ENCODE data around the gene GSN.

The GSN gene

DNA sequence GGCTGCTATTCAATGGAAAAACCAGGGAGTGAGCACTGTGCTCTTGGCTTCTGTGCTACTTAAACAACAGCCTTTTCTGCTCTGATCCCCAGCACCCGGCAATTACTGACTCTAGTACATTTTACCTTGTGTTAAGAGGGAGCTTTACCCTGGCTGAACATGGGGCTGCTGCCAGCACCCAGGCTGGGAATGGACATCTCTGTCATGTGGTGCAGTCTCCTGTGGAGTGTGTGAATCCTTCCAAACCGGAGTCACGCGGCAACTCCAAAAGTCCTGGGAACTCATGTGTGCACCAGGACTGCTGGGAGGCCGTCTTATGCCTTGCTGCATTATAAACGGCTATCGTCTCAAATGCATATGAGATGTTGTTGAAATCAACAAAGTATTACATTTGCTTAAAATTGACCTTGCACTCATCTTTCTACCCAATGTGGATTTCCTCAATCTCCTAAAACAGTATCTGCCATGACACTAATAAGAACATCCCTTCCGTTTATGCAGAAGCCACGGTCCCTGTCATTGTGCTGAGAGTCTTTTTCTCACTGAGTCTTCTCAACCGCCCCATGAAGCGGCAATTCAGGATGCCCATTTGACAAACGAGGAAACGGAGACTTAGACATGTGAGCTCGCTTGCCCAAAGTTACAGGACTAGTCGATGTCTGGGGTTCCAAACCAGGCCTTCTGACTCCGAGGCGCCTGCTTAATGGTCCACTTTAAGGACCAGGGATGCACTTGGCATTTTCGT lies 884 bp upstream of the GSN start:
- DNase-seq (ENCODE audit: low spot score) = no peak
- peak overlapping the region; percentile 91 for H3K4me3 ChIP-seq
- H3K27ac ChIP-seq = peak overlapping the region; percentile 93 to 97
- TF ChIP-seq, protein P1, sequence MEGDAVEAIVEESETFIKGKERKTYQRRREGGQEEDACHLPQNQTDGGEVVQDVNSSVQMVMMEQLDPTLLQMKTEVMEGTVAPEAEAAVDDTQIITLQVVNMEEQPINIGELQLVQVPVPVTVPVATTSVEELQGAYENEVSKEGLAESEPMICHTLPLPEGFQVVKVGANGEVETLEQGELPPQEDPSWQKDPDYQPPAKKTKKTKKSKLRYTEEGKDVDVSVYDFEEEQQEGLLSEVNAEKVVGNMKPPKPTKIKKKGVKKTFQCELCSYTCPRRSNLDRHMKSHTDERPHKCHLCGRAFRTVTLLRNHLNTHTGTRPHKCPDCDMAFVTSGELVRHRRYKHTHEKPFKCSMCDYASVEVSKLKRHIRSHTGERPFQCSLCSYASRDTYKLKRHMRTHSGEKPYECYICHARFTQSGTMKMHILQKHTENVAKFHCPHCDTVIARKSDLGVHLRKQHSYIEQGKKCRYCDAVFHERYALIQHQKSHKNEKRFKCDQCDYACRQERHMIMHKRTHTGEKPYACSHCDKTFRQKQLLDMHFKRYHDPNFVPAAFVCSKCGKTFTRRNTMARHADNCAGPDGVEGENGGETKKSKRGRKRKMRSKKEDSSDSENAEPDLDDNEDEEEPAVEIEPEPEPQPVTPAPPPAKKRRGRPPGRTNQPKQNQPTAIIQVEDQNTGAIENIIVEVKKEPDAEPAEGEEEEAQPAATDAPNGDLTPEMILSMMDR (IDR thresholded peaks at IDR 0.05) = no peak

DNA sequence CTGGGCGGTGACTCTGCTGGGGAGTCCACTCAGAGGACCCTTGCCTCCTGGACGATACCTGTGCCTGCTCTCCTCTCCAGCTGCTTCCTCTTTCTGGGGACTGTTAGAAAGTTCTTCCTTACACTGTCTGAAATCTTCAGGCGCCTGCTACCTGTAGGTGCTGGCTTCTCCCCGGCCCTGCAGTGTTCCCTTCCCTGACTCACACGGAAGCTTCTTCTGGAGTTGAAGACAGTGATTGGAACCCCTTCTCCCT lies 562 bp downstream of the GSN start:
- Histone ChIP-seq H3K4me3 (peak overlapping the region; percentile 91), H3K27ac (peak overlapping the region; percentile 93 to 97)
- no peak for DNase-seq (ENCODE audit: low spot score)
- TF ChIP-seq, protein P1 (IDR thresholded peaks at IDR 0.05) = no peak

DNA sequence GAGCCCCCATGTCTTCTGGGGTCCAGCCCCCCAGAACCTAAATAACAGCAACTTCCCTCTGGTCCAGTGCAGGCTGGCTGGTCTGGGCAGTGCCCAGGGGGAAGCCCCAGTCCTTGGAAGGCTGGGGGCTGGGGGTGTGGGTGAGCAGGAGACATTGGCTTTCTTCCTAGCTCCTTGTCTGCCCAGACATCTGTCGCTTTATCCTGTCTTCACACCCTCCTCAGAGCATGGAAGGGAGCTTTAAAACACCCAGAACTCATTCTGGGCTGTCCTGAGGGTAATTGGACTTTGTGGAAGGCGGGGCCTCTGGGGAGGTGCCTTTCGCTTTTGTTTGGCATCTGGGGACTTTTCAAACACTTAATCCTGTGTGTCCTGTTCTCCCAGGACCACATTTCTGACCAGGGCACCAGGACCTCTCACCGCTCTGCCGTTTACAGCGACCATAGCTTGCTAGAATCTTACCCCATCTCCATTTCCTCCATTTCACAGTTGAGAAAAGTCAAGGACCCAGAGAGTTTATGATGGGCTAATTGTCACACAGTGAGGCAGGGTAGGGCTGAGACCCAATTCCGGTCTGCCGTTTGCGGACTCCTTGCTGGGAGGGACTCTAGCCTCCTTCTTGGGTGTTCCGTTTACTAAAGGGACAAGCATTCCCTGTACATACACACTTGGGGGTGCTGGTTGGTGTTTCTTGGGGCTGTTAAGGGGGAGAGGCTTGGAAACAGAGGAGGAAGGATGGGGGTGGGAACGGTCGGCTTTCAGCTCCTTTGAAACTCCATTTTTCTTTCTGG lies 1.1 kb downstream of the GSN start:
- TF ChIP-seq, protein P1 (IDR thresholded peaks at IDR 0.05) = no peak
- Histone ChIP-seq H3K27ac (peak overlapping the region; percentile 93 to 97), H3K4me3 (peak overlapping the region; percentile 91)
- DNase-seq (ENCODE audit: low spot score) = peak; percentile 81

DNA sequence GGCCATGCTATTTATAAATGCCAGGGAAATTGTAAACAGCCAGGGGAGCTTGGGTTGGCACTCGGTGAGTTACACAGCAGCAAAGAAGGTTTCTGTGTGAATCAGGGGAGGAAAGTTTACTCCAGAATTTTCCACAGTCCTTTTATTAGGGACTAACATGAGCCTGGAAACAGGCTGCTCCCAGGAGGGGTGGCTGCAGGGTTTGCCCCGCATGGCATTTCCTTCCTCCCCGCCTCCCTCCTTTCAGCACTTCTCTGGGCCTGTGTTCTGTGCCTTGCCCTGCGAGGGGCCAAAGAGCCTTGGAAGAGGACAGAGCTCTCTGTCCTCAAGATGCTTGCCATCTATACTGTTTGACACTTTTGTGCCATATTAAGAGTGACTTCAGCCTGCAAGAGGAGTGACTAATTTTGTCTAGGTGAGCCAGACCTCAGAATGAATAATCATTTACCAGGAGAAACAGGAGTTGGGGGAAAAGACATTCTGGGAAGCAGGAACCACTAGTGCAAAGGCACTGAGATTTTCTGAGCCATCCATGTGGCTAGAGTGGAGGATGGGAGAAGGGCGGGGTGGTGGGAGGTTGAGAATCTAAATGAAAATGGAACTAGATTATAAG lies 1.8 kb downstream of the GSN start:
- no peak for DNase-seq (ENCODE audit: low spot score)
- Histone ChIP-seq H3K4me3 (peak overlapping the region; percentile 91), H3K27ac (peak overlapping the region; percentile 93 to 97)
- TF ChIP-seq, protein P1 (IDR thresholded peaks at IDR 0.05) = no peak

DNA sequence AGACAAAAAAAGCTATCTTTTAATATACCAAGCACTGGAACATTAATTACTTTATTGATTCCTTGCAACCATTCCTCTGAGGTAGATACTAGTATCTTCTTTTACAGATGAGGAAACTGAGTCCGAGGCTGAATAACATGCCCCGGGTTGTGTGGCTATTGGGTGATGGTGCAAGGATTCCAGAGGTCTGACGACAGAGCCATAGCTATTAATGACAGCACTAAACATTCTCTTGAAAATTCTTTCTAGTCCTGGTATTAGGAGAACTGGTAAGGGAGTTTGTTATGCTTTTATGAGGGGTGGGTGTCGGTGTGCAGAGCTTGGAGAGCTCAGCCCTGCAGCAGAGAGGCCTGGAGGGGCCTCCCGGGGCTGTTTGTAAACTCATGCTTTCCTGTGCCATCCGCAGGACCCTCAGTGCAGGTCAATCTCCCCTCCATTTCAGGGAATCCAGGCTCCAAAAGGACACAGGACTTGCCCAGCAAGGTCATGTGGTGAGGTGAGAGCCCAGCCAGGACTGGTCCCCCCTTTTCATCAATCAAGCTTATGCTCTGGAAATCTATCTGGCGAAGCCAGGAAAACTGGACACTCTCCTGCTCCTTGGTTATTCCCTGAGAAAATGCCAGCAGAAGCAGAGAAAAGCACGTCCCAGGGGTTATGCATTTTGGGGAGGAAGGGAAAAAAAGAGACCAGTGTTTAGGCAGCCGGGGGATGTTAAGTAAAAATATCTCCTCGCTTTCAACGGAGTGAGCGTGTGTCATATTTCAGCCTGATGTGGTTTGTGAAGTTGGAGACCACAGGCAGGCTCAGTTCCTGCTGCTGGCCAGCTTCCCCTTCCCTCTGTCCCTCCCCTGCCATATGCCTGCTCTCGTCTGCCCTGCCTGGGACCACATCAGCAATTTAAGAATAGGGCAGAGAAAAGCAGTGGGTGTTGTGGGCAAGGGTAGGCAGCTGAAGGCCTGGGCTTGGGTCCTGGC lies 3.7 kb downstream of the GSN start:
- DNase-seq (ENCODE audit: low spot score) = peak; percentile 80
- Histone ChIP-seq H3K4me3 (peak overlapping the region; percentile 91), H3K27ac (peak overlapping the region; percentile 93 to 97)
- TF ChIP-seq, protein P1 (IDR thresholded peaks at IDR 0.05) = no peak

DNA sequence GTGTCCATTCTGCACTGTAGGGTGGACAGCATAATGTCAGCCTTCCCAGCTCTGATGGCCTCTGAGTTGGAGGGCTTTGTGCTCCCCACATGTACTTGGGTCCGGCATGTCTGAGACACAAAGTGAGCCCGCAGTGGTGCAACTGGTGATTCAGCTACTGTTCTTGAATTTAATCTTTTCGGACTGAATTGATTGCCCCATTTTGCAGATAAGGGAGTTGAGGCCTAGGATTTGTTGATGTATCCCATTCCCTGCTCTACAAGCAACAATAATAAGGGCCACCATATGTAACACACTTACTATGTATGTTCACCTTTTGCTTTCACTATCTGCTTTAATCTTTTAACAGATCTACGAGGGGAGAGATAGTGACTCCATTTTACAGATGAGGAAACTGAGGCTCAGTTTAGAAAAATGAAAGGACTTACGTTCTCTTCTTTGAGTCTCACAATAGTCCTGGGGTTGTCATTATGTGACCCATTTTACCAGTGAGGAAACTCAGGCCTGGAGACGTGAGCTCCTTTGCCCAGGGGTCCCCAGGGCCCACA lies 4.5 kb downstream of the GSN start:
- Histone ChIP-seq H3K27ac (peak overlapping the region; percentile 93 to 97), H3K4me3 (peak overlapping the region; percentile 91)
- TF ChIP-seq, protein P1 (IDR thresholded peaks at IDR 0.05) = no peak
- no peak for DNase-seq (ENCODE audit: low spot score)

Measured in coronary artery (tissue), 2 donors.